H1 (cell line): Measurements from ENCODE around the gene LPIN2.

ENCODE experiments used
- BACH1 ChIP-seq: IDR thresholded peaks from 2 replicates; pipeline ENCODE4 v1.6.1; 2012; ENCODE audit warnings: low read length, improper control_type of control experiment
- BCL11A ChIP-seq, 2 experiments: IDR thresholded peaks; one replicate each; pipeline ENCODE4 v1.6.1; 2011; ENCODE audit warnings: low read depth in 2 of 2, low read length in 2 of 2, mild to moderate bottlenecking in 2 of 2
- CHD2 ChIP-seq: IDR thresholded peaks from 2 replicates; pipeline ENCODE4 v1.6.1; 2012; ENCODE audit warnings: low read length, improper control_type of control experiment
- JUN ChIP-seq: IDR thresholded peaks from 2 replicates; pipeline ENCODE4 v1.6.1; 2011; ENCODE audit warnings: low read depth, mild to moderate bottlenecking, improper control_type of control experiment, low read length
- KDM1A ChIP-seq: fragments of 200-600, 300-600 bp; sonication (generic); IDR thresholded peaks from 2 replicates; pipeline ENCODE4 v1.7.1; 2016; ENCODE audit warnings: mild to moderate bottlenecking, low read length, borderline replicate concordance
- POLR2A ChIP-seq, 2 experiments: IDR thresholded peaks; 1 replicate in 1 of 2; 2 replicates in 1 of 2; pipeline ENCODE4 v1.6.1; 2011; ENCODE audit warnings: low read depth in 2 of 2, low read length in 2 of 2, mild to moderate bottlenecking in 2 of 2; ENCODE audit errors: control extremely low read depth in 1 of 2
- POLR2AphosphoS5 ChIP-seq: IDR thresholded peaks from 2 replicates; pipeline ENCODE4 v1.6.1; 2011; ENCODE audit warnings: low read depth, low read length
- POU5F1 ChIP-seq: IDR thresholded peaks from 2 replicates; pipeline ENCODE4 v1.6.1; 2011; ENCODE audit warnings: low read depth, mild to moderate bottlenecking, low read length, moderate library complexity
- RXRA ChIP-seq: IDR thresholded peaks from 2 replicates; pipeline ENCODE4 v1.6.1; 2011; ENCODE audit warnings: low read depth, mild to moderate bottlenecking, low read length, moderate library complexity; ENCODE audit not compliant: insufficient read depth
- SRF ChIP-seq: IDR thresholded peaks from 2 replicates; pipeline ENCODE4 v1.6.1; 2011; ENCODE audit warnings: mild to moderate bottlenecking, low read depth, low read length, moderate library complexity
- YY1 ChIP-seq: IDR thresholded peaks from 2 replicates; pipeline ENCODE4 v1.6.1; 2011; ENCODE audit warnings: low read depth, mild to moderate bottlenecking, low read length
- TF ChIP-seq, protein P1 (sequence below), 3 experiments: IDR thresholded peaks; 1 replicate in 2 of 3; 2 replicates in 1 of 3; pipeline versions ENCODE4 v1.5.1 to v1.6.1; 2011; ENCODE audit warnings: low read length in 3 of 3, mild to moderate bottlenecking in 3 of 3, inconsistent platforms in 2 of 3, low read depth in 1 of 3, moderate library complexity in 1 of 3; ENCODE audit not compliant: insufficient read depth in 1 of 3; ENCODE audit errors: control extremely low read depth in 1 of 3
- TF ChIP-seq, protein P2 (sequence below): IDR thresholded peaks from 2 replicates; pipeline ENCODE4 v1.6.1; 2011; ENCODE audit warnings: low read depth, mild to moderate bottlenecking, low read length; ENCODE audit not compliant: insufficient read depth

DNA sequence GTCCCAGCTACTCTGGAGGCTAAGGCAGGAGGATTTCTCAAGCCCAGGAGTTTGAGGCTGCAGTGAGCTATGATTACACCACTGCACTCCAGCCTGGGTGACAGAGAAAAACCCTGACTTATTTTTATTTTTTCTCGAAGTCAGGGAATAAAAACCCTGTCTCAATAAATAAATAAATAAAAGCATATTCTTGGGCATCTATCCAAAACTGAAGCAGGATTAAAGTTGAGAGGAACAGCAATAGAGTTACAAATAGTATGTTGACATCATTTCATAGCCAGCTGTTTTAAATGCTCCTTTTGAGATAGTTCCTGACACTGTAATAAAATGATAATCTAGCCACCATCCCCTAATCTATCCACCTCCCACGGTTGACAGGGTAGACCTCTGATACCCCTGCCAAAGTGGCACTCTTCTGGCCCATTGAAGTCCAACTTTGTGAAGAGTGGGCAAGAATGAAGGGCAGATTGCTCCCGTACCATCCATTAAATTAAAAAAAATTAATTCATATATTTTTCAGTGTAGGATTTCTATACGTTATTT, 42.3 kb upstream of the LPIN2 start:
- TF ChIP-seq, protein P1, sequence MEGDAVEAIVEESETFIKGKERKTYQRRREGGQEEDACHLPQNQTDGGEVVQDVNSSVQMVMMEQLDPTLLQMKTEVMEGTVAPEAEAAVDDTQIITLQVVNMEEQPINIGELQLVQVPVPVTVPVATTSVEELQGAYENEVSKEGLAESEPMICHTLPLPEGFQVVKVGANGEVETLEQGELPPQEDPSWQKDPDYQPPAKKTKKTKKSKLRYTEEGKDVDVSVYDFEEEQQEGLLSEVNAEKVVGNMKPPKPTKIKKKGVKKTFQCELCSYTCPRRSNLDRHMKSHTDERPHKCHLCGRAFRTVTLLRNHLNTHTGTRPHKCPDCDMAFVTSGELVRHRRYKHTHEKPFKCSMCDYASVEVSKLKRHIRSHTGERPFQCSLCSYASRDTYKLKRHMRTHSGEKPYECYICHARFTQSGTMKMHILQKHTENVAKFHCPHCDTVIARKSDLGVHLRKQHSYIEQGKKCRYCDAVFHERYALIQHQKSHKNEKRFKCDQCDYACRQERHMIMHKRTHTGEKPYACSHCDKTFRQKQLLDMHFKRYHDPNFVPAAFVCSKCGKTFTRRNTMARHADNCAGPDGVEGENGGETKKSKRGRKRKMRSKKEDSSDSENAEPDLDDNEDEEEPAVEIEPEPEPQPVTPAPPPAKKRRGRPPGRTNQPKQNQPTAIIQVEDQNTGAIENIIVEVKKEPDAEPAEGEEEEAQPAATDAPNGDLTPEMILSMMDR (IDR thresholded peaks at IDR 0.05; ENCODE audit: control extremely low read depth in 1 of 3, insufficient read depth in 1 of 3, low read depth in 1 of 3, low read length in 3 of 3), result no peak
- TF ChIP-seq BACH1 (no peak), KDM1A (no peak), POLR2AphosphoS5 (no peak), SRF (no peak), POLR2A (IDR thresholded peaks at IDR 0.05; ENCODE audit: control extremely low read depth in 1 of 2, low read depth in 2 of 2, low read length in 2 of 2) (no peak), JUN (no peak), RXRA (no peak), YY1 (no peak), POU5F1 (no peak), CHD2 (no peak), BCL11A (IDR thresholded peaks at IDR 0.05; ENCODE audit: low read depth in 2 of 2, low read length in 2 of 2) (no peak)
- TF ChIP-seq, protein P2, sequence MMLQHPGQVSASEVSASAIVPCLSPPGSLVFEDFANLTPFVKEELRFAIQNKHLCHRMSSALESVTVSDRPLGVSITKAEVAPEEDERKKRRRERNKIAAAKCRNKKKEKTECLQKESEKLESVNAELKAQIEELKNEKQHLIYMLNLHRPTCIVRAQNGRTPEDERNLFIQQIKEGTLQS, result no peak
